HL-60 (cell line): ENCODE results near the gene ARNT2.

ENCODE experiments used
- CTCF ChIP-seq: IDR thresholded peaks from one replicate; pipeline ENCODE4 v1.5.1; 2011; ENCODE audit warnings: low read length, control low read depth, inconsistent platforms; ENCODE audit not compliant: insufficient read depth
- GABPA ChIP-seq: IDR thresholded peaks from 2 replicates; pipeline ENCODE4 v1.6.1; 2012; ENCODE audit warnings: low read depth
- POLR2AphosphoS5 ChIP-seq: IDR thresholded peaks from 2 replicates; pipeline ENCODE4 v1.6.1; 2012; ENCODE audit warnings: low read depth
- REST ChIP-seq: IDR thresholded peaks from 2 replicates; pipeline ENCODE4 v1.6.1; 2012; ENCODE audit warnings: low read depth; ENCODE audit not compliant: insufficient replicate concordance
- SPI1 ChIP-seq: IDR thresholded peaks from 2 replicates; pipeline ENCODE4 v1.6.1; 2012; ENCODE audit warnings: low read depth, mild to moderate bottlenecking, borderline replicate concordance

- TF ChIP-seq CTCF = no peak
- no peak for TF ChIP-seq REST
- no peak for TF ChIP-seq SPI1
- TF ChIP-seq POLR2AphosphoS5 = no peak
- TF ChIP-seq GABPA = no peak
Measured at GRCh38 chr15:80549191-80549590, 145.0 kb downstream of the ARNT2 start.
